Astrocyte of the spinal cord (primary cell): ENCODE measurements around the gene NEK3.

Experiments used
- DNase-seq: peaks from one replicate; pipeline ENCODE4 v3.0.0; 2011; ENCODE audit warnings: low read depth, low spot score
- H3K4me3 ChIP-seq: 2 replicates; pipeline ENCODE4 v1.5.1; 2011; ENCODE audit warnings: low read depth, mild to moderate bottlenecking, low read length, moderate library complexity
- CTCF ChIP-seq: IDR thresholded peaks from 2 replicates; pipeline ENCODE4 v1.5.1; 2012; ENCODE audit warnings: low read depth, mild to moderate bottlenecking, low read length, inconsistent platforms
- in situ Hi-C: cut with HindIII; loops from 2 replicates; pipeline ENCODE4 v1.10.0; 2017; ENCODE audit warnings: low sequenced_read_pairs

NEK3 gene

GRCh38 chr13:52127378-52127777 is 32.0 kb downstream of the NEK3 start:
- TF ChIP-seq CTCF, result no peak
- no peak overlapping the region for H3K4me3 ChIP-seq
- in situ Hi-C loops, result no loop called here
- DNase-seq, result no peak

GRCh38 chr13:52125547-52125946 is 33.9 kb downstream of the NEK3 start:
- DNase-seq, result no peak
- in situ Hi-C loops, result no loop called here
- no peak for TF ChIP-seq CTCF
- H3K4me3 ChIP-seq, result no peak overlapping the region

GRCh38 chr13:52118595-52118994 is 40.8 kb downstream of the NEK3 start:
- no peak for TF ChIP-seq CTCF
- in situ Hi-C loops, result no loop called here
- H3K4me3 ChIP-seq, result no peak overlapping the region
- DNase-seq, result no peak

- in situ Hi-C loops, result no loop called here
- no peak for TF ChIP-seq CTCF
- DNase-seq, result no peak
- no peak overlapping the region for H3K4me3 ChIP-seq
These were observed 41.3 kb downstream of the NEK3 start for GRCh38 chr13:52118095-52118494.

GRCh38 chr13:52112591-52112990 is 46.8 kb downstream of the NEK3 start:
- in situ Hi-C loops, result no loop called here
- TF ChIP-seq CTCF, result no peak
- DNase-seq, result no peak
- H3K4me3 ChIP-seq, result no peak overlapping the region

GRCh38 chr13:52109116-52109670 is 50.2 kb downstream of the NEK3 start:
- no peak for TF ChIP-seq CTCF
- DNase-seq, result no peak
- in situ Hi-C loops, result no loop called here
- H3K4me3 ChIP-seq, result no peak overlapping the region

GRCh38 chr13:52105841-52106240 is 53.6 kb downstream of the NEK3 start:
- no peak overlapping the region for H3K4me3 ChIP-seq
- in situ Hi-C loops, result no loop called here
- TF ChIP-seq CTCF, result no peak
- DNase-seq, result no peak
